ENCODE measurements around the gene CSTF3.
"Not testable (repeated sequence)": the region's sequence is repeated elsewhere in the genome, so short reads cannot be mapped to it uniquely, and the experiment has no call there.

CSTF3 gene

GRCh38 chr11:33094157-33094556 lies 67.1 kb downstream of the CSTF3 start:
- in situ Hi-C loops (cut with MboI; ENCODE audit: low sequenced_read_pairs), result no loop called here

- in situ Hi-C loops (cut with MboI; ENCODE audit: low sequenced_read_pairs), result no loop called here
These were observed 71.5 kb downstream of the CSTF3 start for GRCh38 chr11:33089776-33090175.

GRCh38 chr11:33086017-33086416 lies 75.3 kb downstream of the CSTF3 start:
- in situ Hi-C loops (cut with MboI; ENCODE audit: low sequenced_read_pairs), result no loop called here

- in situ Hi-C loops (cut with MboI; ENCODE audit: low sequenced_read_pairs), result no loop called here
These were observed 77.4 kb downstream of the CSTF3 start for GRCh38 chr11:33083918-33084317.

- in situ Hi-C loops (cut with MboI; ENCODE audit: low sequenced_read_pairs), result no loop called here
These were observed 88.8 kb downstream of the CSTF3 start for GRCh38 chr11:33072465-33072864.

GRCh38 chr11:33068611-33069340 lies 92.5 kb downstream of the CSTF3 start:
- in situ Hi-C loops (cut with MboI; ENCODE audit: low sequenced_read_pairs), result loop anchor here (10.0 kb wide), 1 partner anchor 104 kb away; no protein-coding TSS in a partner anchor

- in situ Hi-C loops (cut with MboI; ENCODE audit: low sequenced_read_pairs), result loop anchor here (10.0 kb wide), 1 partner anchor 102 kb away; no protein-coding TSS in a partner anchor
These were observed 94.0 kb downstream of the CSTF3 start for GRCh38 chr11:33067294-33067693.

GRCh38 chr11:33065445-33066178 lies 95.7 kb downstream of the CSTF3 start:
- in situ Hi-C loops (cut with MboI; ENCODE audit: low sequenced_read_pairs), result loop anchor here (10.0 kb wide), 1 partner anchor 101 kb away; no protein-coding TSS in a partner anchor

- in situ Hi-C loops (cut with MboI; ENCODE audit: low sequenced_read_pairs), result loop anchor here (10.0 kb wide), 1 partner anchor 100 kb away; no protein-coding TSS in a partner anchor
These were observed 96.4 kb downstream of the CSTF3 start for GRCh38 chr11:33064866-33065265.

GRCh38 chr11:33064033-33064825 lies 97.1 kb downstream of the CSTF3 start:
- in situ Hi-C loops (cut with MboI; ENCODE audit: low sequenced_read_pairs), result loop anchor here (10.0 kb wide), 1 partner anchor 99 kb away; no protein-coding TSS in a partner anchor

GRCh38 chr11:33063326-33063881 lies 97.9 kb downstream of the CSTF3 start:
- in situ Hi-C loops (cut with MboI; ENCODE audit: low sequenced_read_pairs), result loop anchor here (10.0 kb wide), 1 partner anchor 99 kb away; no protein-coding TSS in a partner anchor

- in situ Hi-C loops (cut with MboI; ENCODE audit: low sequenced_read_pairs), result loop anchor here (10.0 kb wide), 1 partner anchor 97 kb away; no protein-coding TSS in a partner anchor
These were observed 99.1 kb downstream of the CSTF3 start for GRCh38 chr11:33062137-33062536.

GRCh38 chr11:33060271-33060670 lies 101.0 kb downstream of the CSTF3 start:
- in situ Hi-C loops (cut with MboI; ENCODE audit: low sequenced_read_pairs), result loop anchor here (10.0 kb wide), 1 partner anchor 95 kb away; no protein-coding TSS in a partner anchor

GRCh38 chr11:33059331-33060007 lies 101.8 kb downstream of the CSTF3 start:
- in situ Hi-C loops (cut with MboI; ENCODE audit: low sequenced_read_pairs), result loop anchor here (10.0 kb wide), 1 partner anchor 95 kb away; no protein-coding TSS in a partner anchor

GRCh38 chr11:33057284-33057683 lies 104.0 kb downstream of the CSTF3 start:
- in situ Hi-C loops (cut with MboI; ENCODE audit: low sequenced_read_pairs), result no loop called here

- in situ Hi-C loops (cut with MboI; ENCODE audit: low sequenced_read_pairs), result no loop called here
These were observed 105.9 kb downstream of the CSTF3 start for GRCh38 chr11:33055375-33055774.

- in situ Hi-C loops (cut with MboI; ENCODE audit: low sequenced_read_pairs), result no loop called here
These were observed 109.0 kb downstream of the CSTF3 start for GRCh38 chr11:33052231-33052630.

- in situ Hi-C loops (cut with MboI; ENCODE audit: low sequenced_read_pairs), result not testable (repeated sequence)
These were observed 111.5 kb downstream of the CSTF3 start for GRCh38 chr11:33049565-33050408.

- in situ Hi-C loops (cut with MboI; ENCODE audit: low sequenced_read_pairs), result not testable (repeated sequence)
These were observed 112.6 kb downstream of the CSTF3 start for GRCh38 chr11:33048701-33049100.

All from HL-60/S4 treated with phorbol 12-myristate 13-acetate at 8.2 ng/mL for 4 days and 3 days (cell line).